GM23248 (cell line): ENCODE measurements around the gene OSBPL5.

Experiments
- EZH2 ChIP-seq: fragments of 200-600 bp; sonication (generic); IDR thresholded peaks from 2 replicates; pipeline ENCODE4 v1.6.1; 2018; ENCODE audit warnings: antibody characterized with exemption, mild to moderate bottlenecking; ENCODE audit not compliant: insufficient read depth, poor library complexity, severe bottlenecking
- EZH2phosphoT487 ChIP-seq: fragments of 200-600 bp; sonication (generic); IDR thresholded peaks from 2 replicates; pipeline ENCODE4 v1.6.1; 2018; ENCODE audit warnings: antibody characterized with exemption, moderate library complexity, mild to moderate bottlenecking, low read depth; ENCODE audit not compliant: insufficient read depth

GRCh38 chr11:3138178-3139085 lies 26.7 kb downstream of the OSBPL5 start:
- no peak for TF ChIP-seq EZH2
- TF ChIP-seq EZH2phosphoT487, result no peak
